Pancreas (tissue), 10 donors: Measurements from ENCODE around the gene ILF2. TPM values are rescaled to one million over a fixed set of nuclear protein-coding genes. Genes with fewer than 3 reads are reported as not detected.

Source experiments
- ATAC-seq, 4 donors: fragments of 200-7000 bp; cut with Tn5 transposase; one replicate each; pipeline versions ENCODE4 v1.8.0 to v1.9.1; 2020; ENCODE audit warnings: mild to moderate bottlenecking in 4 of 4, moderate library complexity in 4 of 4
- DNase-seq, 6 donors: peaks; one replicate each; pipeline ENCODE4 v3.0.0-alpha.2; 2020
- FAIRE-seq: peaks from 2 replicates; lab custom pipeline; 2012; peaks lifted over from hg19 to GRCh38; lab: Jason Lieb, UNC
- H3K27ac ChIP-seq, 4 donors: fragments of 200-600 bp; sonication (generic); 1 replicate in 3 of 4; 2 replicates in 1 of 4; pipeline versions ENCODE4 v1.5.0 to v1.8.0; 2020
- H3K27me3 ChIP-seq, 4 donors: fragments of 200-600 bp; one replicate each; pipeline ENCODE4 v1.8.0; 2021
- H3K36me3 ChIP-seq, 3 donors: fragments of 200-600 bp; sonication (generic) in 1 of 3; one replicate each; pipeline versions ENCODE4 v1.5.0 to v1.8.0; 2020 to 2021
- H3K4me1 ChIP-seq, 3 donors: fragments of 200-600 bp; one replicate each; pipeline ENCODE4 v1.8.0; 2021
- H3K4me3 ChIP-seq, 4 donors: fragments of 200-600 bp; sonication (generic) in 2 of 4; one replicate each; pipeline versions ENCODE4 v1.5.0 to v1.8.0; 2020 to 2021
- H3K9me3 ChIP-seq, 4 donors: fragments of 200-600 bp; one replicate each; pipeline ENCODE4 v1.8.0; 2021
- WGBS, 2 donors: extraction: QIAGEN DNeasy Blood & Tissue Kit; methylation state at CpG; one replicate each; pipeline ENCODE4 v1.1.7; 2013; 5-methylcytosine and 5-hydroxymethylcytosine counted together
- intact Hi-C, 3 donors: fragments of 100-400 bp; cut with DNase I; formaldehyde crosslinking; loops; one replicate each; pipeline versions ENCODE4 v1.11.1 to v1.14.2; 2022
- microRNA-seq, 2 donors: library from miRNA; unstranded; fragments of <30 nt; microRNA quantifications; one replicate each; pipeline versions ENCODE4 to v1.1.0, GENCODE V29; 2019 to 2020
- polyA plus RNA-seq, 2 donors: library from polyadenylated mRNA; stranded (reverse); fragments of 200-250 nt; gene quantifications; one replicate each; pipeline ENCODE4 v1.2.3, GENCODE V29; 2013
- total RNA-seq, 6 donors: library from RNA; stranded (reverse); fragmentation: NEBNext Ultra II Directional in 4 of 6; extraction: Animal tissue kit (Norgen Biotek cat#: 25700) in 4 of 6; gene quantifications; one replicate each; pipeline versions ENCODE4 v1.2.1 to v1.2.4, GENCODE V29; 2021 to 2023
- TF ChIP-seq, protein P1 (sequence below), 4 donors: fragments of 200-600 bp; sonication (generic) in 3 of 4; IDR thresholded peaks; one replicate each; pipeline versions ENCODE4 v1.5.0 to v1.8.0; 2021; ENCODE audit warnings: antibody characterized with exemption in 4 of 4
- donor health status: healthy with polysubstance abuse.
- donor health status: DM: no; HTN: no; CAD: no; lungs with moderate emphysema.
- donor health status: DM: no; HTN: no; CAD: no.
- donor health status: control.
- donor health status: control.
- donor health status: Bipolar disorder and iron deficiency.
- donor health status: DM: yes; HTN: yes; CAD: no.
- donor health status: DM: no; HTN: no; CAD: no.
- donor health status: DM: no; HTN: no; CAD: no.
- donor health status: DM: yes; HTN: yes; CAD: no.

The ILF2 gene
- total and polyA plus RNA-seq, 8 donors = 25.7 to 63.2 (median 54.3) TPM

GRCh38 chr1:153613406-153613805 is 57.4 kb downstream of the ILF2 start:
- intact Hi-C loops = no loop called here

GRCh38 chr1:153612755-153613331 is 58.0 kb downstream of the ILF2 start, which contains the start of gene S100A16:
Gene S100A16 (minus strand): TSS chr1:153613137. CDS start chr1:153608151, 4,986 bp downstream.
- peak within 1 kb of the TSS; percentile 29 to 60 (median 34) for H3K4me3 ChIP-seq
- no peaks in the 10 kb centered on the region for H3K27me3 ChIP-seq
- no peaks in the 10 kb centered on the region for H3K36me3 ChIP-seq
- TF ChIP-seq, protein P1, sequence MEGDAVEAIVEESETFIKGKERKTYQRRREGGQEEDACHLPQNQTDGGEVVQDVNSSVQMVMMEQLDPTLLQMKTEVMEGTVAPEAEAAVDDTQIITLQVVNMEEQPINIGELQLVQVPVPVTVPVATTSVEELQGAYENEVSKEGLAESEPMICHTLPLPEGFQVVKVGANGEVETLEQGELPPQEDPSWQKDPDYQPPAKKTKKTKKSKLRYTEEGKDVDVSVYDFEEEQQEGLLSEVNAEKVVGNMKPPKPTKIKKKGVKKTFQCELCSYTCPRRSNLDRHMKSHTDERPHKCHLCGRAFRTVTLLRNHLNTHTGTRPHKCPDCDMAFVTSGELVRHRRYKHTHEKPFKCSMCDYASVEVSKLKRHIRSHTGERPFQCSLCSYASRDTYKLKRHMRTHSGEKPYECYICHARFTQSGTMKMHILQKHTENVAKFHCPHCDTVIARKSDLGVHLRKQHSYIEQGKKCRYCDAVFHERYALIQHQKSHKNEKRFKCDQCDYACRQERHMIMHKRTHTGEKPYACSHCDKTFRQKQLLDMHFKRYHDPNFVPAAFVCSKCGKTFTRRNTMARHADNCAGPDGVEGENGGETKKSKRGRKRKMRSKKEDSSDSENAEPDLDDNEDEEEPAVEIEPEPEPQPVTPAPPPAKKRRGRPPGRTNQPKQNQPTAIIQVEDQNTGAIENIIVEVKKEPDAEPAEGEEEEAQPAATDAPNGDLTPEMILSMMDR (IDR thresholded peaks at IDR 0.05) = no peak
- H3K4me1 ChIP-seq = peaks cover 0 to 2% (median 0%) of the 10 kb centered on the region in 3 donors
- intact Hi-C loops = no loop called here
- peak; percentile 75 to 93 (median 82) for DNase-seq
- no peak for FAIRE-seq
- peak; percentile 81 to 86 (median 82) for ATAC-seq
- WGBS, 2 donors = 6 to 22% methylated on average over 9 of the region's 9 CpGs
- H3K9me3 ChIP-seq = no peaks in the 10 kb centered on the region
- peak within 1 kb of the TSS; percentile 18 to 83 (median 58) for H3K27ac ChIP-seq

More at GRCh38 chr1:153613406-153613805, 57.4 kb downstream of the ILF2 start:
- peaks cover 0 to 2% (median 0%) of the 10 kb centered on the region in 3 donors for H3K4me1 ChIP-seq
- H3K36me3 ChIP-seq = no peaks in the 10 kb centered on the region
- ATAC-seq = no peak
- FAIRE-seq = no peak
- TF ChIP-seq, protein P1 (IDR thresholded peaks at IDR 0.05) = no peak
- WGBS, 2 donors = 67 to 69% methylated on average over 5 of the region's 5 CpGs
- no peaks in the 10 kb centered on the region for H3K9me3 ChIP-seq
- peak overlapping the region in 3 of 4 donors; percentile 35 to 83 (median 82) for H3K27ac ChIP-seq
- H3K27me3 ChIP-seq = no peaks in the 10 kb centered on the region
- no peak for DNase-seq
- peak overlapping the region in 1 of 4 donors; percentile 60 for H3K4me3 ChIP-seq

GRCh38 chr1:153612111-153612754 is 58.6 kb downstream of the ILF2 start:
- Histone ChIP-seq H3K36me3 (peaks cover 0 to 5% (median 0%) of the 10 kb centered on the region in 3 donors), H3K27me3 (no peaks in the 10 kb centered on the region), H3K4me1 (peaks cover 0 to 2% (median 0%) of the 10 kb centered on the region in 3 donors), H3K4me3 (peak overlapping the region; percentile 29 to 60 (median 34)), H3K9me3 (no peaks in the 10 kb centered on the region), H3K27ac (peak overlapping the region; percentile 18 to 83 (median 58))
- TF ChIP-seq, protein P1 (IDR thresholded peaks at IDR 0.05) = no peak
- peak; percentile 14 to 32 (median 27) for ATAC-seq
- DNase-seq = no peak
- WGBS, 2 donors = 20 to 31% methylated on average over 11 of the region's 11 CpGs
- intact Hi-C loops = no loop called here
- no peak for FAIRE-seq

Small RNAs within 50 kb of the gene (microRNA-seq; reads per million reads assigned to microRNA genes)
- 0 reads per million in 2 donors for gene MIR8083

Other genes with a start within 250 kb of the ILF2 start
- gene S100A7, start 210.3 kb downstream of the ILF2 start, total RNA-seq = not detected
- gene S100A7, start 210.3 kb downstream of the ILF2 start, polyA plus RNA-seq = not detected
- 100 to 1,000 TPM in 2 of 6 donors, 10 to 100 TPM in 4; 21.4 to 264 (median 61.8) TPM for gene S100A6, start 135.0 kb downstream of the ILF2 start, total RNA-seq
- 100 to 1,000 TPM; 304 to 495 TPM for gene S100A6, start 135.0 kb downstream of the ILF2 start, polyA plus RNA-seq
- not detected for gene S100A5, start 130.1 kb downstream of the ILF2 start, total RNA-seq
- gene S100A5, start 130.1 kb downstream of the ILF2 start, polyA plus RNA-seq = not detected
- 10 to 100 TPM in 4 of 6 donors, 1 to 10 TPM in 2; 5.0 to 40.9 (median 24.4) TPM for gene S100A4, start 125.2 kb downstream of the ILF2 start, total RNA-seq
- gene S100A4, start 125.2 kb downstream of the ILF2 start, polyA plus RNA-seq = 100 to 1,000 TPM in 1 of 2 donors, 10 to 100 TPM in 1; 88.6 to 149 TPM
- under 1 TPM in 3 of 6 donors, not detected in 3; 0.20 to 0.70 (median 0.66) TPM for gene S100A3, start 121.7 kb downstream of the ILF2 start, total RNA-seq
- gene S100A3, start 121.7 kb downstream of the ILF2 start, polyA plus RNA-seq = 1 to 10 TPM in 1 of 2 donors, under 1 TPM in 1; 0.38 to 1.1 TPM
- 1 to 10 TPM in 1 of 6 donors, under 1 TPM in 3, not detected in 2; 0.60 to 2.1 (median 0.68) TPM for gene S100A2, start 105.1 kb downstream of the ILF2 start, total RNA-seq
- 1 to 10 TPM; 1.9 to 2.8 TPM for gene S100A2, start 105.1 kb downstream of the ILF2 start, polyA plus RNA-seq
- gene S100A16, start 57.9 kb downstream of the ILF2 start, total RNA-seq = 10 to 100 TPM in 4 of 6 donors, 1 to 10 TPM in 2; 8.1 to 30.8 (median 13.4) TPM
- gene S100A16, start 57.9 kb downstream of the ILF2 start, polyA plus RNA-seq = 10 to 100 TPM; 31.1 to 43.9 TPM
- 10 to 100 TPM in 4 of 6 donors, 1 to 10 TPM in 2; 3.6 to 21.6 (median 11.1) TPM for gene S100A14, start 54.7 kb downstream of the ILF2 start, total RNA-seq
- gene S100A14, start 54.7 kb downstream of the ILF2 start, polyA plus RNA-seq = 10 to 100 TPM; 20.2 to 23.7 TPM
- gene S100A13, start 43.5 kb downstream of the ILF2 start, total RNA-seq = 10 to 100 TPM; 22.0 to 47.3 (median 30.5) TPM
- gene S100A13, start 43.5 kb downstream of the ILF2 start, polyA plus RNA-seq = 100 to 1,000 TPM; 105 to 125 TPM
- gene S100A1, start 42.6 kb downstream of the ILF2 start, total RNA-seq = 10 to 100 TPM in 1 of 6 donors, 1 to 10 TPM in 5; 1.9 to 14.0 (median 4.0) TPM
- 1 to 10 TPM; 2.5 to 7.9 TPM for gene S100A1, start 42.6 kb downstream of the ILF2 start, polyA plus RNA-seq
- 10 to 100 TPM; 27.9 to 49.2 (median 34.8) TPM for gene CHTOP, start 36.9 kb downstream of the ILF2 start, total RNA-seq
- gene CHTOP, start 36.9 kb downstream of the ILF2 start, polyA plus RNA-seq = 10 to 100 TPM; 54.9 to 87.4 TPM
- gene SNAPIN, start 12.3 kb downstream of the ILF2 start, total RNA-seq = 10 to 100 TPM in 3 of 6 donors, 1 to 10 TPM in 3; 7.5 to 17.8 (median 10.2) TPM
- 10 to 100 TPM; 13.5 to 27.3 TPM for gene SNAPIN, start 12.3 kb downstream of the ILF2 start, polyA plus RNA-seq
- gene NPR1, start 7.7 kb upstream of the ILF2 start, total RNA-seq = 1 to 10 TPM; 1.6 to 6.9 (median 3.6) TPM
- gene NPR1, start 7.7 kb upstream of the ILF2 start, polyA plus RNA-seq = 10 to 100 TPM; 10.2 to 11.8 TPM
- gene INTS3, start 57.1 kb upstream of the ILF2 start, total RNA-seq = 10 to 100 TPM; 13.5 to 41.4 (median 18.8) TPM
- 10 to 100 TPM; 45.1 to 56.2 TPM for gene INTS3, start 57.1 kb upstream of the ILF2 start, polyA plus RNA-seq
- gene SLC27A3, start 104.4 kb upstream of the ILF2 start, total RNA-seq = 10 to 100 TPM in 3 of 6 donors, 1 to 10 TPM in 3; 9.0 to 23.6 (median 10.8) TPM
- 10 to 100 TPM; 46.9 to 64.0 TPM for gene SLC27A3, start 104.4 kb upstream of the ILF2 start, polyA plus RNA-seq